Measurements from ENCODE around the gene PGM2L1. TPM values are rescaled to one million over a fixed set of nuclear protein-coding genes. Genes with fewer than 3 reads are reported as not detected.

PGM2L1 gene
- total and polyA plus RNA-seq, 4 donors, result 0.33 to 8.2 (median 1.2) TPM

DNA sequence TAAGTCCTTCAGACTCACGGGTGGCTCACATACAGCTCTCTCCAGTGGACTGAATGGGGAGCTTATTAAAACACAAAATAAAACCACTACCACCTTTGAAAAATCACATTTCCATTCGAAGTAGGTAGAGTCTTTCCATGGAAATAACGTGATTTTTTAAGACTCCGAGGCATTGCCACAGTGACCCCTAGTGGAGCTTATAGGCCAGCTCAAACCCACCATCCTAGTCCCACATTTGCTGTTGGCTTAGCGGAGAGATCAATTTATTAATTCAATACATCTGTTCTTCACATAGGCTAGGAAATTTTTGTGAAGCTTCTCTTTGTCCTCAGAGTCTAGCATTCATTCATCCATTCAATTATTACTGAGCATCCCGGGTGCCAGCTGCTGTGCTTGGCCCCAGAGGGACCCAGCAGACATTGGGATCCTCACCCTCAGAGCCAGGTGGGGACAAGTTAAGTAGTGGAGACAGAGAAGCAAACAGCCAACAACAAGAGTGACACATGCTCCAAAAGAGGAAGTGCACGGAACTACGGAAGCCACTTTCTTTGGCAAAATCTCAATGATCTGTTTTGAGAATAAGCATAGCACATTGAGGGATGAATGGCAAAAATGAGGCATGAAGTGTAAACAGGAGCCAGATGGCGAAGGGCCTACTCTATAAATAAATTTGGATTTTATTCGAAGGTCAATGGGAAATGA lies 76.6 kb downstream of the PGM2L1 start:
- WGBS, result 57% methylated on average over 10 of the region's 10 CpGs
- DNase-seq (ENCODE audit: low spot score), result no peak
- no peaks in the 10 kb centered on the region for H3K36me3 ChIP-seq (ENCODE audit: control insufficient read depth in 4 of 4, insufficient read depth in 3 of 4, low read depth in 1 of 4, low read length in 3 of 4)
- peaks cover 0 to 4% (median 2%) of the 10 kb centered on the region in 4 donors for H3K9me3 ChIP-seq (ENCODE audit: control insufficient read depth in 4 of 4, low read length in 3 of 4)
- no peaks in the 10 kb centered on the region for H3K4me1 ChIP-seq (ENCODE audit: control insufficient read depth in 4 of 4, insufficient read depth in 4 of 4, low read length in 3 of 4)
- no peak overlapping the region for H3K4me3 ChIP-seq (ENCODE audit: low read depth in 1 of 3, low read length in 3 of 3)
- peaks cover 0 to 3% (median 0%) of the 10 kb centered on the region in 4 donors for H3K27me3 ChIP-seq (ENCODE audit: control insufficient read depth in 4 of 4, insufficient read depth in 4 of 4, low read length in 3 of 4)
- H3K9ac ChIP-seq (ENCODE audit: low read depth in 1 of 2, low read length in 2 of 2), result no peak overlapping the region
- no peak for TF ChIP-seq YY1 (IDR thresholded peaks at IDR 0.05)
- TF ChIP-seq RAD21 (IDR thresholded peaks at IDR 0.05), result peak; percentile 45 to 63
- peak in 1 of 2 donors; percentile 19 for TF ChIP-seq JUND (IDR thresholded peaks at IDR 0.05)
- no peak for TF ChIP-seq REST (IDR thresholded peaks at IDR 0.05)
- peak; percentile 23 for TF ChIP-seq CTCF (IDR thresholded peaks at IDR 0.05; ENCODE audit: low read depth, low read length, missing input control)
- no peak overlapping the region for H3K27ac ChIP-seq (ENCODE audit: low read depth in 1 of 2, low read length in 2 of 2)

GRCh38 chr11:74320538-74320937 lies 77.7 kb downstream of the PGM2L1 start:
- H3K9ac ChIP-seq (ENCODE audit: low read depth in 1 of 2, low read length in 2 of 2), result no peak overlapping the region
- WGBS, result 83% methylated on average over 2 of the region's 2 CpGs

More at GRCh38 chr11:74320538-74320937, 77.7 kb downstream of the PGM2L1 start:
- peaks cover 0 to 4% (median 3%) of the 10 kb centered on the region in 4 donors for H3K9me3 ChIP-seq (ENCODE audit: control insufficient read depth in 4 of 4, low read length in 3 of 4)
- TF ChIP-seq RXRA (IDR thresholded peaks at IDR 0.05) (no peak), ATF3 (IDR thresholded peaks at IDR 0.05) (no peak), YY1 (IDR thresholded peaks at IDR 0.05) (no peak), NR2F2 (IDR thresholded peaks at IDR 0.05) (no peak), RAD21 (IDR thresholded peaks at IDR 0.05) (no peak), FOXA2 (IDR thresholded peaks at IDR 0.05) (no peak), HNF4A (conservative IDR thresholded peaks at IDR 0.05) (no peak), JUND (IDR thresholded peaks at IDR 0.05) (no peak), EGR1 (IDR thresholded peaks at IDR 0.05; ENCODE audit: low read depth in 2 of 2) (no peak), SP1 (IDR thresholded peaks at IDR 0.05) (no peak), CTCF (IDR thresholded peaks at IDR 0.05; ENCODE audit: low read depth, low read length, missing input control) (no peak), FOXA1 (IDR thresholded peaks at IDR 0.05) (no peak), ZBTB33 (IDR thresholded peaks at IDR 0.05) (no peak), HNF4G (IDR thresholded peaks at IDR 0.05) (no peak)
- no peaks in the 10 kb centered on the region for H3K36me3 ChIP-seq (ENCODE audit: control insufficient read depth in 4 of 4, insufficient read depth in 3 of 4, low read depth in 1 of 4, low read length in 3 of 4)
- peaks cover 0 to 3% (median 0%) of the 10 kb centered on the region in 4 donors for H3K27me3 ChIP-seq (ENCODE audit: control insufficient read depth in 4 of 4, insufficient read depth in 4 of 4, low read length in 3 of 4)
- H3K4me1 ChIP-seq (ENCODE audit: control insufficient read depth in 4 of 4, insufficient read depth in 4 of 4, low read length in 3 of 4), result no peaks in the 10 kb centered on the region
- H3K4me3 ChIP-seq (ENCODE audit: low read depth in 1 of 3, low read length in 3 of 3), result no peak overlapping the region
- no peak overlapping the region for H3K27ac ChIP-seq (ENCODE audit: low read depth in 1 of 2, low read length in 2 of 2)
- no peak for DNase-seq (ENCODE audit: low spot score)

All from liver (tissue), 9 donors.